ENCODE measurements around the gene SPSB2. TPM values are rescaled to one million over a fixed set of nuclear protein-coding genes. Genes with fewer than 3 reads are reported as not detected.

Gene SPSB2
- total RNA-seq, 4 donors from 2014 or later = 3.0 to 16.5 (median 7.5) TPM

GRCh38 chr12:6834254-6834653, 38.8 kb downstream of the SPSB2 start:
- no peak overlapping the region for H3K4me3 ChIP-seq
- no peaks in the 10 kb centered on the region for H3K9me3 ChIP-seq
- WGBS = 52% methylated on average over 1 of the region's 1 CpG
- DNase-seq (ENCODE audit: low spot score in 2 of 2) = no peak
- TF ChIP-seq POLR2AphosphoS5 (IDR thresholded peaks at IDR 0.05) (no peak), EP300 (IDR thresholded peaks at IDR 0.05) (no peak), POLR2A (IDR thresholded peaks at IDR 0.05) (no peak), CTCF (IDR thresholded peaks at IDR 0.05) (no peak)
- H3K4me1 ChIP-seq = peaks cover 7% of the 10 kb centered on the region
- no peaks in the 10 kb centered on the region for H3K27me3 ChIP-seq
- H3K36me3 ChIP-seq = peaks cover 39% of the 10 kb centered on the region
- H3K27ac ChIP-seq = no peak overlapping the region

GRCh38 chr12:6833189-6833890, 39.8 kb downstream of the SPSB2 start:
- Histone ChIP-seq H3K9me3 (no peaks in the 10 kb centered on the region), H3K4me3 (no peak overlapping the region), H3K27me3 (no peaks in the 10 kb centered on the region), H3K4me1 (peaks cover 14% of the 10 kb centered on the region), H3K27ac (no peak overlapping the region), H3K36me3 (peaks cover 29% of the 10 kb centered on the region)
- no peak for TF ChIP-seq CTCF (IDR thresholded peaks at IDR 0.05)
- TF ChIP-seq EP300 (IDR thresholded peaks at IDR 0.05) = no peak
- TF ChIP-seq POLR2AphosphoS5 (IDR thresholded peaks at IDR 0.05) = no peak
- no peak for TF ChIP-seq POLR2A (IDR thresholded peaks at IDR 0.05)
- 92% methylated on average over 3 of the region's 6 CpGs for WGBS
- DNase-seq (ENCODE audit: low spot score in 2 of 2) = no peak

GRCh38 chr12:6832125-6832524, 41.0 kb downstream of the SPSB2 start:
- Histone ChIP-seq H3K27ac (no peak overlapping the region), H3K4me3 (no peak overlapping the region), H3K9me3 (no peaks in the 10 kb centered on the region), H3K27me3 (no peaks in the 10 kb centered on the region), H3K4me1 (peaks cover 26% of the 10 kb centered on the region), H3K36me3 (peaks cover 18% of the 10 kb centered on the region)
- no peak for TF ChIP-seq POLR2AphosphoS5 (IDR thresholded peaks at IDR 0.05)
- TF ChIP-seq POLR2A (IDR thresholded peaks at IDR 0.05) = no peak
- no peak for TF ChIP-seq CTCF (IDR thresholded peaks at IDR 0.05)
- TF ChIP-seq EP300 (IDR thresholded peaks at IDR 0.05) = no peak
- 98% methylated on average over 4 of the region's 4 CpGs for WGBS
- DNase-seq (ENCODE audit: low spot score in 2 of 2) = no peak

GRCh38 chr12:6831450-6831995, 41.6 kb downstream of the SPSB2 start:
- H3K36me3 ChIP-seq = peaks cover 18% of the 10 kb centered on the region
- no peak overlapping the region for H3K27ac ChIP-seq
- DNase-seq (ENCODE audit: low spot score in 2 of 2) = no peak
- no peaks in the 10 kb centered on the region for H3K27me3 ChIP-seq
- H3K4me3 ChIP-seq = no peak overlapping the region
- TF ChIP-seq POLR2A (IDR thresholded peaks at IDR 0.05) (no peak), EP300 (IDR thresholded peaks at IDR 0.05) (no peak), POLR2AphosphoS5 (IDR thresholded peaks at IDR 0.05) (no peak), CTCF (IDR thresholded peaks at IDR 0.05) (no peak)
- H3K4me1 ChIP-seq = peaks cover 29% of the 10 kb centered on the region
- H3K9me3 ChIP-seq = no peaks in the 10 kb centered on the region
- WGBS = 86% methylated on average over 12 of the region's 12 CpGs

- Histone ChIP-seq H3K27ac (no peak overlapping the region), H3K4me1 (peaks cover 29% of the 10 kb centered on the region), H3K27me3 (peaks cover 3% of the 10 kb centered on the region), H3K9me3 (no peaks in the 10 kb centered on the region), H3K4me3 (no peak overlapping the region), H3K36me3 (peaks cover 18% of the 10 kb centered on the region)
- WGBS = 87% methylated on average over 6 of the region's 6 CpGs
- DNase-seq (ENCODE audit: low spot score in 2 of 2) = no peak
- no peak for TF ChIP-seq POLR2AphosphoS5 (IDR thresholded peaks at IDR 0.05)
- TF ChIP-seq CTCF (IDR thresholded peaks at IDR 0.05) = no peak
- TF ChIP-seq POLR2A (IDR thresholded peaks at IDR 0.05) = no peak
- TF ChIP-seq EP300 (IDR thresholded peaks at IDR 0.05) = no peak
Observed at GRCh38 chr12:6830999-6831398, 42.1 kb downstream of the SPSB2 start.

Data from suprapubic skin (tissue), 4 donors.